HG02885 (cell line): ENCODE measurements around the gene CLEC6A.
A peak's percentile ranks its signal among the peaks of the same experiment; 100 is the strongest.
"Not testable (repeated sequence)": the region's sequence is repeated elsewhere in the genome, so short reads cannot be mapped to it uniquely, and the experiment has no call there.

Source experiments
- ATAC-seq: cut with Tn5 transposase; IDR thresholded peaks from one replicate; pipeline ENCODE4 v1.9.1; 2021; ENCODE audit warnings: mild to moderate bottlenecking; ENCODE audit not compliant: unreplicated experiment, poor library complexity

CLEC6A gene

DNA sequence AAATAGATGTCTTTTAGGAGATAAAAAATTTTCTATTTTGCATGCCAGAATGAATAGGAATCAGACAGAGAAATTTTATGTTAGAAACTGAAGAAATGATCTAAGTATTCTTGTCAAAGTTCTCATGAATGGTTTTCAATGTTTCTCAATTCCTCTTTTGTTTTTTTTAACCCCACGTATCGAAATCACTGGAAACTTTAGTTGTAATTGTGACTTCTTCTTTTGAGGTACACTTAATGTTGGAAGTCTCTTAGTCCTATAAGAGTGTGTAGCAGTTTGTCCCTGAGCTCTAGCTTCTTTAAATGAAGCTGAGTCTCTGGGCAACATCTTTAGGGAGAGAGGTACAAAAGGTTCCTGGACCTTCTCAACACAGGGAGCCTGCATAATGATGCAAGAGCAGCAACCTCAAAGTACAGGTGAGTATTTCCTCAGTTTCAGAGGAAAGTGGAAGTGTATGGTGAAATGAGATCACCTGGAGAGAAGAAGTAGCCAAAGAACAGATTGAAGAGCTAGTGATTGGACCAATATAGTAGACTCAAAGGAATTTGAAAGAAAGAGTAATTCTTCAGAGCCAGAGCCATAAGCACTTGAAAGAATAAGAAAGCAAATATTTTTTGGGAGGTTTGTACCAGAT lies at the start of gene CLEC6A:
Gene CLEC6A, plus strand, starts transcription at position 236 of the 634 bp plus-strand sequence. Its CDS starts 150 bp downstream, at position 386.
- ATAC-seq = peak; percentile 33

- ATAC-seq = not testable (repeated sequence)
Observed at GRCh38 chr12:8419576-8419975, 36.2 kb upstream of the CLEC6A start.

GRCh38 chr12:8420506-8420905 lies 35.3 kb upstream of the CLEC6A start:
- no peak for ATAC-seq

DNA sequence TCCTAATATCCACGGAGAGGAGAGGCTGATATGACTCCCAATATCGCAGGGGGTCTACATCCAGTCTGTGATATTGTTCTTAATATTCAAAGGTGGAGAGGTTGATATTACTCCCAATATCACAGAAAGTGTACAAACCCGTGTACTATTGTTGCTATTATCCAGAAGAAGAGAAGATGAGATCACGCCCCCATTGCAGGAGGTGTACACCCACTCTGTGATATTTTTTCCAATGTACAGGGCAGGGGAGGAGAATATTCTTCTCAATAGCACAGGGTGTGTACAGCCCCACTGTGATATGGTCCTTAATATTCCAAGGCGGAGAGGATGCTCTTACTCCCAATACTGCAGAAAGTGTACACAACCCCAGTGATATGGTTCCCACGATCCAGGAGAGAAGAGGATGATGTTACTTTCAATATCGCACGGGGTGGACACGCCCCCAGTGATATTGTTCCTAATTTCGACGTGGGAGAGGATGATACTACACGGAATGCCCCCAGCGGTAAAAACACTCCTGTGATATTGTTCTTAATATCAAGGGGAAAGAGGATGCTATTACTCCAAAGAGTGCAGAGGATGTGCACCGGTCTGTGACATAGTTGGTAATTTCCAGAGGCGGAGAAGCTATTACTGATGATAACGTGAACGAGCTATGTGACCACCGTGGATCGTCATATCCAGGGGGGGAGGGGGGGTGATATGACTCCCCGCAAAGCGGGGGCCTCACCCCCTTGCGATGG lies 11.1 kb upstream of the CLEC6A start:
- ATAC-seq = not testable (repeated sequence)

DNA sequence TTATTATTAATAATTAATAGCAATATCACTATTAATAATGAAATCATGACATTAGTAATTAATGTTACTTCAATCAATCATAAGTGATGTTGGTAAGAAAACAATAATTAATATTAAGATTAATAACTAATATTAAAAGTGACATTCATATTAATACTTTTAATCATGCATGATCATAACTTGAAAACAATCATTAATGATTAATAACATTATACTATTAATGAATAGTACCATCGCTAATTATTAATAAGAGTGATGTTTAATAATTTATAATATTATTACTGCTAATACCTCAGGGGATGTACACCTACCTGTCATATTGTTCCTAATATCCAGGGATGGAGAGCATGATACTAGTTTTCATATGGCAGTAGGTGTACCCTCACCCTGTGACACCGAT lies 10.0 kb upstream of the CLEC6A start:
- ATAC-seq = no peak

DNA sequence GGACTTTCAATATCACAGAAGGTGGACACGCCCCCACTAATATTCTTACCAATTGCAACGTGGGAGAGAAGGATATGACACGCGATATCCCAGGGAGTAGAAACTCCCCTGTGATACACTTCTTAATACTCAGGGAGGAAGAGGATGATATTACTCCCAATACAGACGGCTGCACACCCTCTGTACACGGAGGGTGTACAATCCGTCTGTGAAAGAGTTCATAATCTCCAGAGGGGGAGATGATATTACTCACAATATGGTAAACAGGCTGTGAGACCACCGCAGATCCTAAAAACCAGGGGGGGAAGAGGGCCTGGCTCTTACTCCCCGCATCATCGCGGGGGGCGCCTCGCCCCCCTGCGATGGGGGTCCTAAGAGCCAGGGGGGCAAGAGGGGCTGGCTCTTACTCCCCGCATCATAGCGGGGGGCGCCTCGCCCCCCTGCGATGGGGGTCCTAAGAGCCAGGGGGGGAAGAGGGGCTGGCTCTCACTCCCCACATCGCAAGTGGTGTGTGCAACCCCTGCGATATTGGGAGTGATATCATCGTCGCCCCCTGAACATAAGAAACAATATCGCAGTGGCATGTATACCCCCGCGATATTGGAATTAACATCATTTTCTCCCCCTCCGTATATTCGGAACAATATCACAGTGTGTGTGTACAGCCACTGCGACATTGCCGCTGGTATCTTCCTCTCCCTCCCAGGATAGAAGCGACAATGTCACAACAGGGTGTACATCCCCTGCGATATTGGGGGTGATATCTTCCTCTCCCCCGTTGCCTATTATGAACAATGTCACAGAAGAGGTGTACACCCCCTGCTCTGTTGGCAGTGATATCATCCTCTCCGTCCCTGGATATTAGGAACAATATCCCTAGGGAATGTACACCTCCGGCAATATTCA lies 8.9 kb upstream of the CLEC6A start:
- no peak for ATAC-seq

- no peak for ATAC-seq
Observed at GRCh38 chr12:8449355-8449859, 6.4 kb upstream of the CLEC6A start.

DNA sequence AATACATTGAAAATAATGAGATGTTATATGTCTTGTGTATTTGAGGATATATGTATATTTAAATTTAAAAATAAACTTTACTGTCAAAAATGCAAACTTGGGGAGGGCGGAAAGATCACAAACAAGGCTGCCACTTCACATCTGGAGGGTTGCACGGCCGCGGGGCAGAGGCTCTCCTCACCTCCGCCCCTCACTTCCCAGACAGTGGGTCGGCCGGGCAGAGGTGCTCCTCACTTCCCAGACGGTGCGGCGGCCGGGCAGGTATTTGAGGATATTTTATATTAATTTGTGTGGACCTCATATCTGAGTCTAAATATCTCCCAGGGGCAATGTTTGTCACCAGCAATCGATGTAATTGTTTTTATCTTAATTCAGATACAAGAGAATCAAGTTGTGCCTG lies 3.7 kb upstream of the CLEC6A start:
- ATAC-seq = no peak

- no peak for ATAC-seq
Observed at GRCh38 chr12:8453021-8453513, 2.7 kb upstream of the CLEC6A start.

GRCh38 chr12:8453796-8454195 lies 2.0 kb upstream of the CLEC6A start:
- ATAC-seq = no peak

DNA sequence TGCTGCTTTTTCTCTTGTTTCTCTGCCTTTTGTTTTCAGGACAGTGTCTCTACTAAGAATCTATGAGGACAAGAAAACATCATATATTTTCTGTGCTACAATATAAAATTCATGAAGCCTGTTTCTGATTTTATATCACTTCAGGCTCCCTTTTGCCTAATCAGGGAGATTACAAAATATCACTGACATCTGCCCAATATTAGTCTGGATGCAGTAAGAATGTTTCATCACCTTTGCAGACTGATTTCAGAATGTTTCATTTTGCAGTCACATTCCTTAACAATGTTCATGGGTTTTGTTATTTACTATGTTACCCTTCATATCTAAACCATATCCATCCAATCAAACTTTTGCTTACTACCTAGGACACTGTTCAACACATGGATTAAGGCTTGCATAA lies 491 bp upstream of the CLEC6A start:
- ATAC-seq = no peak

DNA sequence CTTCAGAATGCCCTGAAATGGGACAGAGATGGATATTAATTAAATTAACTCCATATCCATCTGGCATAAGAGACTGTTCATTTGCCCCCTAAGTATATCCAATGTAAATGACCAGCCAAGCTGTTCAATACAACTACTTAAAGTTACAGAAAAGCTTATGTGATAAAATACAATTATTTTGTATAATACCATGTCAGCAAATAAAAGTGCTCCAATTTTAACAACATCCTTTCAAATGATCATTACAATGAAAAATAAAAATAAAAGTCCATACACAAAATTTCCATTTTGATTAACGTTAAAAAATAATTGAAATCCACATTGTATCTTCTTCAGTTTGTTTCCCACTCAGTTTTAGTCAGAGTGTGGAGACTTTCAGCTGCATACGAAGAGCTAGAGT lies 5.7 kb downstream of the CLEC6A start:
- no peak for ATAC-seq

GRCh38 chr12:8465301-8465996 lies 9.7 kb downstream of the CLEC6A start:
- ATAC-seq = no peak

- ATAC-seq = no peak
Observed at GRCh38 chr12:8466241-8466640, 10.5 kb downstream of the CLEC6A start.

DNA sequence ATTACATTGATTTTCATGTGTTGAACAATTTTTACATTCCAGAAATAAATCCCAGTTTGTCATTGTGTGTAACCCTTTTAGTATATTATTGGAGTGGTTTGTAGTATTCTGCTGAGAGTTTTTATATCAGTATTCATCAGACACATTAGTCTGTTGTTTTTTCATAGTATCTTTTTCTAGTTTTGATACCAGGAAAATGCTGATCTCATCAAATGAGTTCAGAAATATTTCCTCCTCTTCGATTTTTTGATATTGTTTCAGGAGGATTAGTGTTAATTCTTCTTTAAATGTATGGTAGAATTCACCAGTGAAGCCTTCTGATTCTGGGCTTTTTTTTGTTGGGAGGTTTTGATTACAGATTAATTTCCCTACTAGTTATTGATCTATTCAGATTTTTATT lies 15.3 kb downstream of the CLEC6A start:
- ATAC-seq = no peak

GRCh38 chr12:8475508-8476203 lies 19.9 kb downstream of the CLEC6A start:
- no peak for ATAC-seq

DNA sequence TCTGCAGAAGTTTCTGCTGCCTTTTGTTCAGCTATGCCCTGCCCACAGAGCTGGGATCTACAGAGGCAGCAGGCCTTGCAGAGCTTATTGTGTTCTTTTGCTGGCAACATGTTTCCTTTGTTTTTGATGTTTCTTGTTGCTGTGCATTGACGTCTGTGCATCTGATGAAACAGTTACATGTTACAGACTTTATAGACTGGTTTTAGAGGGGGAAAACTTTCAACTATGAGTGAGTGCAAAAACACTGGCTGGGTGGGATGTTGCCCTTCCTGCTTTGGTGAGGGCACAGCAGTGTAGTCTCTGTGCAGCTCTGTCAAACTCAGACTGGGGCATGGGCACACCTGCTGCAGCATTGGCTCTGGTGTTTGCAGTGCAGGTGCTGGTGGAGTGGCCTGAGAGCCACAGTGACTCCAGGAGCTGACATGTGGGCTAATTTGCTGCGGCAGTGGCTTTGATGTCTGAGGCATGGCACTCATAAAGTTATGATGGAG lies 26.9 kb downstream of the CLEC6A start:
- ATAC-seq = no peak

GRCh38 chr12:8483079-8483478 lies 27.3 kb downstream of the CLEC6A start:
- ATAC-seq = no peak
